Gastrocnemius medialis (tissue), 4 donors: Measurements from ENCODE around the gene MYBPC3.

Experiments used
- CTCF ChIP-seq, 5 experiments: fragments of 450-650 bp in 3 of 5; fragments of 200-600 bp in 2 of 5; sonication (generic) in 2 of 5; IDR thresholded peaks in 4 of 5; conservative IDR thresholded peaks in 1 of 5; 1 replicate in 4 of 5; 2 replicates in 1 of 5; pipeline ENCODE4 v1.5.1; 2016 to 2019; ENCODE audit warnings: antibody characterized with exemption in 5 of 5, mild to moderate bottlenecking in 3 of 5, moderate library complexity in 3 of 5
- POLR2A ChIP-seq, 2 donors: fragments of 450-650 bp; IDR thresholded peaks; one replicate each; pipeline ENCODE4 v1.6.1; 2017; ENCODE audit warnings: antibody characterized with exemption in 2 of 2, mild to moderate bottlenecking in 2 of 2, moderate library complexity in 2 of 2

DNA sequence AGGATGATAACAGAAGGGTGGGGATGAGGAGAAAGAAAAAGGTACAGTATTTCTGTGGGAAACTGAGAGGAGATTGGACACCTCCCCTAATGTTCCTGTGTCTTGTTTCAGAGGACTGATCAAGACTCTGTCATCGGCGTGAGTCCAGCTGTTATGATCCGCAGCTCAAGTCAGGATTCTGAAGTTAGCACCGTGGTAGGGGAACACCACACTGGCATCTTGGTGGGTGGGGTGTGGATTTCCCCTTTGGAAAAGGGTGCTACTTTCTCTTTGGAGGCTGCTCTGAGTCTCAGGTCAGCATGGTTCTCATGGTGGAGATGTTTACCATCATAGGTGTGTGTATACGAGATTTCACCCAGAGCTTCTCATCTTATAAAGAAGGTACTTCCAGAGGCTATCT lies 57.1 kb downstream of the MYBPC3 start:
- TF ChIP-seq CTCF (IDR thresholded peaks at IDR 0.05 in 4 of 5, conservative IDR thresholded peaks at IDR 0.05 in 1 of 5) (no peak), POLR2A (IDR thresholded peaks at IDR 0.05) (no peak)
